ENCODE measurements around the gene DOK6.
"Not testable (repeated sequence)": the region's sequence is repeated elsewhere in the genome, so short reads cannot be mapped to it uniquely, and the experiment has no call there.

DOK6 gene

GRCh38 chr18:69400253-69400975, at the start of gene DOK6:
TSS of gene DOK6 (plus strand) at chr18:69400888.
- DNase-seq (ENCODE audit: low read depth) = no peak

GRCh38 chr18:69353023-69353422, 47.7 kb upstream of the DOK6 start:
- no peak for DNase-seq (ENCODE audit: low read depth)

- DNase-seq (ENCODE audit: low read depth) = no peak
Measured at GRCh38 chr18:69357590-69357989, 43.1 kb upstream of the DOK6 start.

GRCh38 chr18:69358212-69358895, 42.3 kb upstream of the DOK6 start:
- no peak for DNase-seq (ENCODE audit: low read depth)

- DNase-seq (ENCODE audit: low read depth) = not testable (repeated sequence)
Measured at GRCh38 chr18:69359768-69360167, 40.9 kb upstream of the DOK6 start.

- DNase-seq (ENCODE audit: low read depth) = no peak
Measured at GRCh38 chr18:69364930-69365329, 35.8 kb upstream of the DOK6 start.

- DNase-seq (ENCODE audit: low read depth) = no peak
Measured at GRCh38 chr18:69365658-69366057, 35.0 kb upstream of the DOK6 start.

- no peak for DNase-seq (ENCODE audit: low read depth)
Measured at GRCh38 chr18:69367104-69367503, 33.6 kb upstream of the DOK6 start.

GRCh38 chr18:69371729-69372128, 29.0 kb upstream of the DOK6 start:
- no peak for DNase-seq (ENCODE audit: low read depth)

- DNase-seq (ENCODE audit: low read depth) = no peak
Measured at GRCh38 chr18:69380324-69380723, 20.4 kb upstream of the DOK6 start.

GRCh38 chr18:69383186-69383585, 17.5 kb upstream of the DOK6 start:
- DNase-seq (ENCODE audit: low read depth) = no peak

- no peak for DNase-seq (ENCODE audit: low read depth)
Measured at GRCh38 chr18:69387186-69387585, 13.5 kb upstream of the DOK6 start.

- DNase-seq (ENCODE audit: low read depth) = no peak
Measured at GRCh38 chr18:69388222-69388621, 12.5 kb upstream of the DOK6 start.

GRCh38 chr18:69397096-69397495, 3.6 kb upstream of the DOK6 start:
- no peak for DNase-seq (ENCODE audit: low read depth)

- no peak for DNase-seq (ENCODE audit: low read depth)
Measured at GRCh38 chr18:69399253-69399652, 1.4 kb upstream of the DOK6 start.

- no peak for DNase-seq (ENCODE audit: low read depth)
Measured at GRCh38 chr18:69400976-69401225, 213 bp downstream of the DOK6 start.

- no peak for DNase-seq (ENCODE audit: low read depth)
Measured at GRCh38 chr18:69401226-69401971, 711 bp downstream of the DOK6 start.

- no peak for DNase-seq (ENCODE audit: low read depth)
Measured at GRCh38 chr18:69401972-69402532, 1.4 kb downstream of the DOK6 start.

- no peak for DNase-seq (ENCODE audit: low read depth)
Measured at GRCh38 chr18:69402533-69402989, 1.9 kb downstream of the DOK6 start.

GRCh38 chr18:69408522-69408921, 7.8 kb downstream of the DOK6 start:
- DNase-seq (ENCODE audit: low read depth) = no peak

GRCh38 chr18:69411199-69411598, 10.5 kb downstream of the DOK6 start:
- DNase-seq (ENCODE audit: low read depth) = no peak

- DNase-seq (ENCODE audit: low read depth) = no peak
Measured at GRCh38 chr18:69414184-69414583, 13.5 kb downstream of the DOK6 start.

GRCh38 chr18:69432847-69433246, 32.2 kb downstream of the DOK6 start:
- DNase-seq (ENCODE audit: low read depth) = no peak
